Airway epithelial cell (primary cell): ENCODE measurements around the gene DCAF4. TPM values are rescaled to one million over a fixed set of nuclear protein-coding genes. Genes with fewer than 3 reads are reported as not detected.

ENCODE experiments used
- total RNA-seq: library from RNA; depleted of rRNA; stranded (reverse); fragments of >200 nt; gene quantifications from 2 replicates; pipeline ENCODE4 v1.2.3, GENCODE V29; 2015

DCAF4 gene, protein sequence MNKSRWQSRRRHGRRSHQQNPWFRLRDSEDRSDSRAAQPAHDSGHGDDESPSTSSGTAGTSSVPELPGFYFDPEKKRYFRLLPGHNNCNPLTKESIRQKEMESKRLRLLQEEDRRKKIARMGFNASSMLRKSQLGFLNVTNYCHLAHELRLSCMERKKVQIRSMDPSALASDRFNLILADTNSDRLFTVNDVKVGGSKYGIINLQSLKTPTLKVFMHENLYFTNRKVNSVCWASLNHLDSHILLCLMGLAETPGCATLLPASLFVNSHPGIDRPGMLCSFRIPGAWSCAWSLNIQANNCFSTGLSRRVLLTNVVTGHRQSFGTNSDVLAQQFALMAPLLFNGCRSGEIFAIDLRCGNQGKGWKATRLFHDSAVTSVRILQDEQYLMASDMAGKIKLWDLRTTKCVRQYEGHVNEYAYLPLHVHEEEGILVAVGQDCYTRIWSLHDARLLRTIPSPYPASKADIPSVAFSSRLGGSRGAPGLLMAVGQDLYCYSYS
- 9.9 and 13.5 TPM in 2 replicates for total RNA-seq

DNA sequence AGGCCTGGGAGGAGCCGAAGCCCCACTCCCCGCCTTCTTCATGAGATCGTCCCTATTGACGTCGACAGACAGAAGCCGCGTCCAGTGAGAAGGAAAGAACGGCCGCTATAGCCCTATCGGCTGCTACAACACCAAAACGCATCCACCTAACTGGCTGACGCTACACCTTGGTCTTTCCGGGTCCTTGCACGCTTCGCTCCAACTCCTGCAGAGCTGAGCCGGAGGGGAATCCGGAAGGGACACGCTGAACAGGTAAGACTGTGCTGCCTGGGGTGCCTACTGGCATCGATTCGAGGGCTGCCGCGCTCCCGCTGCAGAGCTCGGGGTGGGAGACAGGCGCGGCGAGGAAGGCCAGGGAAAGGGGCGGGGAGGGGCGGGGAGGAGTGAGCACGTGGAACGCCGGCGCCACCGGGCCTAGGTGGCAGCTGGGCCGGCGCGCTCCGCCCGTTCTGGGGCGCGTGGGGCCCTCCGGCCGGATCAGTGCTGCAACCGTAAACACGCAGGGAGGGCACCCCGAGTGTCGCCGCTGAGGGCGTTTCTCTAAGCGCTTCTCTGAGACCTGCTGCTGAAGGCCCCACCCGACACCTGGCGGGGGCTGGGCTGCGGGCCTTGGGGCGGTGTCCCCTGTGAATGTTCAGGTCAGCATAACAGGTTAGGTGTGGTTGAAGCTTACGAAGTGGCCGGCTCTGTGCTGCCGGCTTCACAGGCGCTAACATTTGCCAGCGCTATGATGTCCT lies at the start of gene DCAF4:
DCAF4 (plus strand) TSS at position 173 of the 737 bp plus-strand sequence. CDS start 11,515 bp downstream, outside the sequence.

DNA sequence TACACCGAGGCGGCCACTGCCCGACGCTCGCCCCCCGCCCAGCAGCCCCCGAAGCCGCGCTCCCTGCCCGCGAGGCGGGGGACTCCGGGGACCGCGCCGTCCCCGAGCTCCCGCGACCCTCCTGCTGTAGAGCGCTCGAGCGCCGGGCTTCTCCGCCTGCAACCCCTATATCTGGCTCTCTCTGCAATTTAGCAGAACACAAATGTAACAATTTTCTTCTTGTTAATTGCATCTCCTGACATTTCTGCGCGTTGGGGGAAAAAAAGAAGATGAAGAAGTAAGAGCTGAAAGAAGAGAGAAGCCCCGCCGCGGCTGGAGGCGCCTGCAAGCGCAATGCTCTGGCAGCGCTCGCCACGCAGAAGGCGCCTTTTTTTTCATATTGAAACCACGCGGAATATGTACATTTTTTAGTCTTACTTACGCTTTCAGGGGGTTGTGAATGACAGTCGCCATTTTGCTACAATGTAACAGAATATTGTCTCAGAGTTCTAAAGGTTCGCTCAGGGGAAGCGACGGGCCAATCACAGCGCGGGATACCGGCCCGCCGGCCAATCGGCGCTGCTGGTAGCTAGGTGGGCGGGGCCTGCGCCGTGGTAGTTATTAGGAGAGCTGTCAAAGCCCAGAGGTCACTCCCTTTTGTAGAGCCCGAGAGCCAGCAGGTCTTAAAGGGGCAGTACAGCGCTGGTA lies 32.5 kb upstream of the DCAF4 start, which contains the start of gene DPF3:
DPF3 (minus strand) TSS at position 466 of the 687 bp plus-strand sequence; CDS start at position 453, 13 bp downstream.

Other genes starting within 250 kb of the DCAF4 start
- 0.28 TPM in 1 of 2 replicates, not detected in the other for gene DPF3, start 32.4 kb upstream of the DCAF4 start, total RNA-seq
- gene ZFYVE1, start 100.6 kb downstream of the DCAF4 start, total RNA-seq = 5.2 and 10.6 TPM in 2 replicates
- 26.4 and 26.7 TPM in 2 replicates for gene RBM25, start 132.1 kb downstream of the DCAF4 start, total RNA-seq
- 34.0 and 36.7 TPM in 2 replicates for gene PSEN1, start 210.0 kb downstream of the DCAF4 start, total RNA-seq